Activated CD4-positive, alpha-beta T cell treated with anti-CD3 and anti-CD28 coated beads, Interleukin-2, amount 10 ng/mL, durations not matched to agents 7 days and 5 days (primary cell): ENCODE measurements around the gene FOLR3. TPM values are rescaled to one million over a fixed set of nuclear protein-coding genes. Genes with fewer than 3 reads are reported as not detected.
"Not testable (repeated sequence)": the region's sequence is repeated elsewhere in the genome, so short reads cannot be mapped to it uniquely, and the experiment has no call there.

ENCODE experiments used
- CTCF ChIA-PET: fragments of 350-600 bp; sonication (Branson Sonifier 250); formaldehyde crosslinking; loops from one replicate; lab custom pipeline; 2021; ENCODE audit warnings: antibody characterized with exemption; lab: Charles Lee
- POLR2A ChIA-PET: fragments of 350-600 bp; sonication (Branson Sonifier 250); formaldehyde crosslinking; loops from one replicate; lab custom pipeline; 2021; ENCODE audit warnings: antibody characterized with exemption; lab: Charles Lee
- DNase-seq: peaks from one replicate; pipeline ENCODE4 v3.0.0-alpha.2; 2020
- H3K27ac Mint-ChIP-seq: one replicate; pipeline ENCODE4 v1.8.0; 2021; ENCODE audit warnings: mild to moderate bottlenecking, moderate library complexity, mixed read lengths
- H3K27me3 Mint-ChIP-seq: one replicate; pipeline ENCODE4 v1.8.0; 2021; ENCODE audit warnings: mixed read lengths
- H3K36me3 Mint-ChIP-seq: one replicate; pipeline ENCODE4 v1.8.0; 2021; ENCODE audit warnings: low read depth, mixed read lengths
- H3K4me1 Mint-ChIP-seq: one replicate; pipeline ENCODE4 v1.8.0; 2021; ENCODE audit warnings: mixed read lengths
- H3K4me3 Mint-ChIP-seq: one replicate; pipeline ENCODE4 v1.8.0; 2021; ENCODE audit warnings: mild to moderate bottlenecking, moderate library complexity, mixed read lengths
- H3K9me3 Mint-ChIP-seq: one replicate; pipeline ENCODE4 v1.8.0; 2021; ENCODE audit warnings: mixed read lengths
- total RNA-seq, 2 experiments: library from RNA; stranded (reverse); gene quantifications; one replicate each; pipeline ENCODE4 v1.2.3, GENCODE V29; 2021

Gene FOLR3
- total RNA-seq, 2 experiments from 2014 or later, result not detected

DNA sequence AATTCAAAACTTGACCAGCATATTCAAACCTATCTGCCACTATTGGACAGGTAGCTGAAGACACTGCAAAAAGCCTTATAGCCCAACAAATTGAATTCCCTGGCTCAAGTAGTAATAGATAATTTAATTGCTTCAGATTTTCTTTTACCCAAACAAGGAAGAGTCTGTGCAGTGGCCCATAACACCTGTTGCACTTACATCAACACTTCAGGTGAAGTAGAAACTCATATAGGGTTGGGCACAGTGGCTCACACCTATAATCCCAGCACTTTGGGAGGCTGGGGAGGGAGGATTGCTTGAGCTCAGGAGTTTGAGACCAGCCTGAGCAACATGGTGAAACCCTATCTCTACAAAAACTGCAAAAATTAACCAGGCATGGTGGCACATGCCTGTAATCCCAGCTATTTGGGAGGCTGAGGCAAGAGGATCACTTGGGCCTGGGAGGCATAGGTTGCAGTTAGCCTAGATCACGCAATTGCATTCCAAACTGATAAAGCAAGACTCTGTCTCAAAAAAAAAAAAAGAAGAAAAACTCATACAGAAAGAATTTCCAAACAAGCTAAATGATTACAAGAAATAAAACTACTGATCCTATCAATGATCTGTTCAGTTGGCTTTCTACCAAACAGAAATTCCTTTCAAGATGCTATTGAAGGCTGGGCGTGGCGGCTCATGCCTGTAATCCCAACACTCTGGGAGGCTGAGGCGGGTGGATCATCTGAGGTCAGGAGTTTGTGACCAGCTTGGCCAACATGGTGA, 9.5 kb downstream of the FOLR3 start:
- CTCF ChIA-PET, result interaction anchor here (0.6 to 2.4 kb wide), 18 partner anchors 9 to 393 kb away, joined by 3 to 11 read pairs (median 4); partner anchors contain the start of genes ANAPC15 and XNDC1N
- no peak for DNase-seq
- Mint-ChIP-seq H3K9me3 (no peaks in the 10 kb centered on the region), H3K4me3 (no peak overlapping the region), H3K27me3 (peaks cover 4% of the 10 kb centered on the region), H3K27ac (no peak overlapping the region), H3K4me1 (peaks cover 22% of the 10 kb centered on the region), H3K36me3 (no peaks in the 10 kb centered on the region)
- POLR2A ChIA-PET, result interaction anchor here (0.7 kb wide), 1 partner anchor 37 kb away, joined by 9 read pairs; no protein-coding TSS in a partner anchor

DNA sequence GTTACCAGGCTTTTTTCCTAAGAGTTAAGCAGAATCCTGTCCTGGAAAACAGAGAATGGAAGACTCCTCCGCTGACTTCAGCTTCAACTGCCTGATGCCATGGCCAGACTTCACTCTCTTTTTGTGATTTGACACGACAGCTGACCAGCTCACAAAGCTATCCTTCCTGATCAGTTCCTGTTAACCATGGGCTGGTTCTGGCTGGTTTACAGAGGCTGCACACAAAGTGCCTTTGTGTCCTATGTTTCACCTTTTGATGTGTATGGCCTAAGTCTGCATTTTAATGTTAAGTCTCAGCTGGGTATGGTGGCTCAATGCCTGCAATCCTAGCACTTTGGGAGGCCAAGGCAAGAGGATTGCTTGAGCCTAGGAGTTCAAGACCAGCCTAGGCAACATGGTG, 11.1 kb downstream of the FOLR3 start:
- peaks cover 4% of the 10 kb centered on the region for H3K27me3 Mint-ChIP-seq
- H3K36me3 Mint-ChIP-seq, result no peaks in the 10 kb centered on the region
- CTCF ChIA-PET, result interaction anchor here (1.4 kb wide), 1 partner anchor 122 kb away, joined by 3 read pairs; no protein-coding TSS in a partner anchor
- no peaks in the 10 kb centered on the region for H3K9me3 Mint-ChIP-seq
- DNase-seq, result no peak
- H3K27ac Mint-ChIP-seq, result no peak overlapping the region
- no peak overlapping the region for H3K4me3 Mint-ChIP-seq
- POLR2A ChIA-PET, result no interaction called here
- H3K4me1 Mint-ChIP-seq, result peaks cover 11% of the 10 kb centered on the region

DNA sequence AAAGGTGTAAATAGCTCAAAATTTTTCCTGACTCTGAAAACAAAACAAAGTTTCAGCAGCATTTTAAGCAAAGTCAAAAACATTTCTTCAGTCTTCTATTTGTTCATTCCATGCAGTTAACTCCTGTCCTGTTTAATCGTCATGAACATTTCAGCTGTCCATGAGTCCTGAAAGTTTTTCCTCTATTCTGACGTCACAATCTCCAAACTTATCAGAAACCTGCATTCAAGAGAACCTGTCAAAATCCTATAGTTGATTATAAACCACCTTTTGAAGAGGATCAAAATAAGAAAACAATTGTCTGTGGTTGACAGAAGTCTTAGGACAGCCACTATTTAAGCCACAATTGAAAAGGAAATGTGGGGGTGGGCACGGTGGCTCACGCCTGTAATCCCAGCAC, 15.4 kb downstream of the FOLR3 start:
- no peak overlapping the region for H3K27ac Mint-ChIP-seq
- H3K4me3 Mint-ChIP-seq, result no peak overlapping the region
- no peaks in the 10 kb centered on the region for H3K4me1 Mint-ChIP-seq
- CTCF ChIA-PET, result interaction anchor here (0.9 kb wide), 1 partner anchor 126 kb away, joined by 3 read pairs; no protein-coding TSS in a partner anchor
- no peaks in the 10 kb centered on the region for H3K9me3 Mint-ChIP-seq
- H3K27me3 Mint-ChIP-seq, result peaks cover 8% of the 10 kb centered on the region
- no peak for DNase-seq
- H3K36me3 Mint-ChIP-seq, result no peaks in the 10 kb centered on the region
- POLR2A ChIA-PET, result no interaction called here

DNA sequence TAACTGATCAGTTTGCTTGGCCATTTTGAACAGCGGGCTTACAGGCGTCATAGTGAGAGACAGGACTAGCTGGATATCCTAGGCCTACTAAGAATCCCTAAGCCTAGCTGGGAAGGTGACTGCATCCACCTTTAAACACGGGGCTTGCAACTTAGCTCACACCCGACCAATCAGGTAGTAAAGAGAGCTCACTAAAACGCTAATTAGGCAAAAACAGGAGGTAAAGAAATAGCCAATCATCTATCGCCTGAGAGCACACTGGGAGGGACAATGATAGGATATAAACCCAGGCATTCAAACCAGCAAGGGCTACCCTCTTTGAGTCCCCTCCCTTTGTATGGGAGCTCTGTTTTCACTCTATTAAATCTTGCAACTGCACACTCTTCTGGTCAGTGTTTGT, 18.3 kb downstream of the FOLR3 start:
- H3K27me3 Mint-ChIP-seq, H3K27ac Mint-ChIP-seq, POLR2A ChIA-PET, H3K36me3 Mint-ChIP-seq, H3K4me1 Mint-ChIP-seq, DNase-seq, H3K4me3 Mint-ChIP-seq, H3K9me3 Mint-ChIP-seq: not testable (repeated sequence)
- CTCF ChIA-PET, result interaction anchor here (0.6 to 1.7 kb wide), 5 partner anchors 9 to 281 kb away, joined by 3 to 7 read pairs (median 4); no protein-coding TSS in a partner anchor

DNA sequence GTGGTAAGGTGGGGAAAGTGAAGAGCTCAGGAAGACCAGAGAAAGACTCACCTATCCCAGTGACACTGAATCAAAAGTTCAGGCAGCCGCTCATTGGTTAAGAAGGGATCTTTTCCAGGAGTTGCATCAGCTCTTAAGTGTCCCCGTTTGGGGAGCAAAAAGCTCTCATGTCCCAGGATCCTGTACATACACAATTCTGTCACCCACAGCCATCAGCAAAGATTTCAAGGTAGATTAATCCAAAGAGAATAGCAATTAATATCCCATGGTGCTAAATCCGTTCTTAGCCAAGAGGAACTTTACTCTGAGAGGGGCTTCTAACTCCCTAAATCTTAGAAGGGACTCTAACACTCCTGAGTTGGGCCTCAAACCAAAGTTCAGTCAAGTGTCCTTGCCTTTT, 19.3 kb downstream of the FOLR3 start:
- Mint-ChIP-seq H3K4me3 (no peak overlapping the region), H3K4me1 (no peaks in the 10 kb centered on the region), H3K9me3 (no peaks in the 10 kb centered on the region), H3K27me3 (peaks cover 12% of the 10 kb centered on the region), H3K27ac (no peak overlapping the region), H3K36me3 (no peaks in the 10 kb centered on the region)
- ChIA-PET POLR2A (no interaction called here), CTCF (interaction anchor here (0.6 to 1.7 kb wide), 2 partner anchors 11 to 88 kb away, joined by 3 to 6 read pairs; no protein-coding TSS in a partner anchor)
- DNase-seq, result no peak

DNA sequence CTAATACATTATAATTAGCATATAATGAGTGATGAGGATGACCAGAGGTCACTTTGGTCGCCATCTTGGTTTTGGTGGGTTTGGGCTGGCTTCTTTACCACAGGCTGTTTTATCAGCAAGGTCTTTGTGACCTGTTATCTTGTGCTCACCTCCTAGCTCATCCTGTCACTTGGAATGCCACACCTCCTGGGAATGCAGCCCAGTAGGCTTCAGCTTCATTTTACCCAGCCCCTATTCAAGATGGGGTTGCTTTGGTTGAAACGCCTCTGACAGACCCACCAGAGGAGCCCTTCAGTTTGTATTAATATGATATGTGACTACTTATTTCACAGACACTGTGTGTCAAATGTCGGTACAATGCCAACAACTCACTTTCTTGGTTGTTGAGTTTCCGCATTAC, 20.2 kb downstream of the FOLR3 start:
- Mint-ChIP-seq H3K27ac (no peak overlapping the region), H3K36me3 (no peaks in the 10 kb centered on the region), H3K4me1 (no peaks in the 10 kb centered on the region), H3K9me3 (no peaks in the 10 kb centered on the region), H3K4me3 (no peak overlapping the region), H3K27me3 (peaks cover 17% of the 10 kb centered on the region)
- ChIA-PET CTCF (interaction anchor here (1.2 kb wide), 1 partner anchor 116 kb away, joined by 3 read pairs; no protein-coding TSS in a partner anchor), POLR2A (no interaction called here)
- DNase-seq, result no peak

DNA sequence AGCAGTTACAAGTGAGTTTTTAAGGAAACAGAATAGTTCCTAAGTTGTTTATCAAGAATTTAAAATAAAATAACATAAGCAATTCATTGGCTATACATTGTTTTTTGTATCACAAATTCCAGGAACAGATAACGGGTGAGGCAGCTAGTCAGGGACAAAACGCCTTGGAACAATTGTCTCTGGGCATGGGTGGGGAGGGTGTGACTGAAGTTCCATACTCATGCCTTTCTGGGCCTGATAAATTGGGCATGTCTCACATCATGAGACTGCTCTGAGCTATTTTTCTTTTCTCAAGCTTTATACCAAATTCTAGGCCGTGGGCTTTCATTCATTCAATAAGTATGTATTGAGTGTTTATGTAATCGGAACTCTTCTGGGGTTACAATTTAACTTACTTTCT, 21.6 kb downstream of the FOLR3 start:
- CTCF ChIA-PET, result interaction anchor here (0.6 to 1.6 kb wide), 3 partner anchors 54 to 1265 kb away, joined by 3 read pairs; no protein-coding TSS in a partner anchor
- Mint-ChIP-seq H3K9me3 (no peaks in the 10 kb centered on the region), H3K4me1 (no peaks in the 10 kb centered on the region), H3K27me3 (peaks cover 20% of the 10 kb centered on the region), H3K36me3 (no peaks in the 10 kb centered on the region), H3K27ac (no peak overlapping the region), H3K4me3 (no peak overlapping the region)
- POLR2A ChIA-PET, result no interaction called here
- DNase-seq, result no peak

DNA sequence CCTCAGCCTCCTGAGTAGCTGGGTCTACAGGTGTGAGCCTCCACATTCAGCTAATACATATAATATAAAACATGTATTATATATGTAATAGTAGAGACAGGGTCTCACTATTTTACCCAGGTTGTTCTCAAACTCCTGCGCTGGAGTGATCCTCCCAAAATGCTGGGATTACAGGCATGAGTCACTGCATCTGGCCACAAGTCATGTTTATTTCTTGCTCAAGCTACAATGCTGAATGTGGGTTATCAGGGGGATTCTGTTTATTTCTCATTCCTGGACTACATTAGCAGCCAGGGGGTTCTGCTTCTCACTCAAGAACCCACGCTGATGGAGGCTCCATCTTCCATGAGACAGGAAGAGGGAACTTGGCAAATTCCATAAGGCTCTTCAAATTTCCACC, 24.8 kb downstream of the FOLR3 start:
- H3K27me3 Mint-ChIP-seq, result peaks cover 27% of the 10 kb centered on the region
- no peaks in the 10 kb centered on the region for H3K9me3 Mint-ChIP-seq
- ChIA-PET CTCF (interaction anchor here (0.9 kb wide), 1 partner anchor 135 kb away, joined by 3 read pairs; no protein-coding TSS in a partner anchor), POLR2A (no interaction called here)
- no peaks in the 10 kb centered on the region for H3K4me1 Mint-ChIP-seq
- H3K4me3 Mint-ChIP-seq, result no peak overlapping the region
- no peak for DNase-seq
- no peaks in the 10 kb centered on the region for H3K36me3 Mint-ChIP-seq
- no peak overlapping the region for H3K27ac Mint-ChIP-seq

DNA sequence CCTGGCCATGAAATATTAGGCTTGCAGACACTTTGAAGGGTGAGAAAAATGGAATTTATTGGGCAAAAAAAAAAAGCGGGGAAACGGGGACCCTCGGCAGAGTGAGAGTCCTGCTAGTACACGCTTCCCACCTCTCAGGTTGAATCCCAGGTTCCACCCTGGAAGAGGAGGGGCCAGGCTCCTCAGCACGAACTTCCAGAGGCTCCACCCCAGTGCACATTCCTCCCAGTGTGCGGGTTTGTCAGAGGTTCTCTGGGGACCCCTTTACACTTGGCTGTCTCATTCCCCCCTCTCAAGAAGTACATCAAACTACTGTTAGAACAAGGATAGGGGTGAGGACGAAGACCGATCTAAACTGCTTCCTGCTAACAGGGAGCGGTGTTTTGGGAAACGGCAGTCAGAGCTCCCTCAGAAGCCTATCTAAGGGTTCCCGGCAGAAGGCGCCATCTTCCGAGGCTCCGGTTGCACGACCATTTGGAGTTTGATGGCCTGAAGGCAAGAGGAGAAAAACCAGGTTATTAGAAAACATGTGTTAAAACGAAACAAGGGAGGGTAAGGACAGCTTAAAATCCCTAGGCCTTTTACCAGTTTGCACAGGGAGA, 27.5 kb downstream of the FOLR3 start:
- ChIA-PET CTCF (no interaction called here), POLR2A (no interaction called here)
- H3K4me1 Mint-ChIP-seq, result no peaks in the 10 kb centered on the region
- H3K27ac Mint-ChIP-seq, result no peak overlapping the region
- no peaks in the 10 kb centered on the region for H3K9me3 Mint-ChIP-seq
- no peaks in the 10 kb centered on the region for H3K36me3 Mint-ChIP-seq
- no peak for DNase-seq
- peaks cover 28% of the 10 kb centered on the region for H3K27me3 Mint-ChIP-seq
- no peak overlapping the region for H3K4me3 Mint-ChIP-seq

DNA sequence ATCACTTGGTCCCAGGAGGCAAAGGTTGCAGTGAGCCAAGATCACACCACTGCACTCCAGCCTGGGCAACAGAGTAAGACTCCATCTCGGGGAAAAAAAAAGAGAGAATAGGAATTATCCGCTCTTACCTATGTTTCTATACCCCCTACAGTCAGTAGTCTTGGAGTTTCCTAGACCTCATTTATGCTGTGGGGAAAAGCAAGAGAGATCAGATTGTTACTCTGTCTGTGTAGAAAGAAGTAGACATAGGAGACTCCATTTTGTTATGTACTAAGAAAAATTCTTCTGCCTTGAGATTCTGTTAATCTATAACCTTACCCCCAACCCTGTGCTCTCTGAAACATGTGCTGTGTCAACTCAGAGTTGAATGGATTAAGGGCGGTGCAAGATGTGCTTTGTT, 28.7 kb downstream of the FOLR3 start:
- H3K36me3 Mint-ChIP-seq, CTCF ChIA-PET, POLR2A ChIA-PET, H3K27ac Mint-ChIP-seq, DNase-seq, H3K4me1 Mint-ChIP-seq, H3K9me3 Mint-ChIP-seq, H3K4me3 Mint-ChIP-seq: not testable (repeated sequence)
- peaks cover 26% of the 10 kb centered on the region for H3K27me3 Mint-ChIP-seq

DNA sequence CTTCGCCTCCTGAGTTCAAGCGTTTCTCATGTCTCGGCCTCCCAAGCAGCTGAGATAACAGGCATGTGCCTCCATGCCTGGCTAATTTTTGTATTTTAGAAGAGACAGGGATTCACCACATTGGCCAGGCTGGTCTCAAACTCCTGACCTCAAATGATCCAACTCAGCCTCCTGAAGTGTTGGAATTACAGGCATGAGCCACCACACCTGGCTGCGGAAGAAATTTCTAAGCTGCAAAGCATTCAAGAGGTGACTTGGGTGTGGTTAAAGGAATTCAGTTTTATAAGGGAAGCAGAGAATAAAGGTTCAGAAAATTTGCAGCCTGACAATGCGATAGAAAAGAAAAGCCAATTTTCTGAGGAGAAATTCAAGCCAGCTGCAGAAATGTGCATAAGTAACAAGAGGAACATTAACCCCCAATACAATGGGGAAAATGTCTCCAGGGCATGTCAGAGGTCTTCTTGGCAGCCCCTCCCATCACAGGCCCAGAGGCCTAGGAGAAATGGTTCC, 33.6 kb downstream of the FOLR3 start:
- DNase-seq, H3K36me3 Mint-ChIP-seq, H3K27ac Mint-ChIP-seq, H3K4me3 Mint-ChIP-seq, POLR2A ChIA-PET, H3K9me3 Mint-ChIP-seq, H3K4me1 Mint-ChIP-seq, H3K27me3 Mint-ChIP-seq: not testable (repeated sequence)
- CTCF ChIA-PET, result interaction anchor here (0.6 kb wide), 1 partner anchor 239 kb away, joined by 3 read pairs; no protein-coding TSS in a partner anchor

DNA sequence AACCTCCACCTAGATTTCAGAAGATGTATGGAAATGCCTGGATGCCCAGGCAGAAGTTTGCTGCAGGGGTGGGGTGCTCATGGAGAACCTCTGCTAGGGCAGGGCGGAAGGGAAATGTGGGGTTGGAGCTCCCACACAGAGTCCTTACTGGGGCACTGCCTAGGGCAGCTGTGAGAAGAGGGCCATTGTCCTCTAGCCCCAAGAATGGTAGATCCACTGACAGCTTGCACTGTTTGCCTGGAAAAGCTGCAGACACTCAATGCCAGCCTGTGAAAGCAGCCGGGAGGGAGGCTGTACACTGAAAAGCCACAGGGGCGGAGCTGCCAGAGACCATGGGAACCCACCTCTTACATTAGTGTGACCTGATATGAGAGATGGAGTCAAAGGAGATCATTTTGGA, 34.2 kb downstream of the FOLR3 start:
- H3K4me3 Mint-ChIP-seq, H3K9me3 Mint-ChIP-seq, H3K36me3 Mint-ChIP-seq, DNase-seq, H3K27ac Mint-ChIP-seq, H3K4me1 Mint-ChIP-seq, H3K27me3 Mint-ChIP-seq, POLR2A ChIA-PET: not testable (repeated sequence)
- CTCF ChIA-PET, result interaction anchor here (0.6 to 1.3 kb wide), 4 partner anchors 26 to 261 kb away, joined by 3 to 4 read pairs (median 3); no protein-coding TSS in a partner anchor

DNA sequence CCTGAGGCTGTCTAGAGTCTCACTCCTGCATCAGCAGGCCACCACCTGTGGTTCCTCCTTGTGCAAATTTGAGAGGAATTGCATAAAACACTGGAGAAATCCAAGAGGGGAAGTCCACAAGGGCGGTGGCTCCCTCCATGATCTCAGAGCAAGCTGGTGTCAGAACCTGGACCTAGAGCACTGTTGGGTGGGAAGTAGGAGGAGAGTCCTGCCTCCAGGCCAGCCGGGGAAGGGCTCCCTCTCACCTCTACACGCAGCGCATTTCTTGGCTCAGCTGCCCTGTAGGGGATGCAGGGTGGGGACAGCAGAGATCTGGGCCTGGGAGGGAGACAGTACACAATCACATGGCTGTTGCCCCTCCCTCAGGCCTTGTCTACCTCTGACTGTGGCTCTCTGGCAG, 36.5 kb downstream of the FOLR3 start:
- H3K9me3 Mint-ChIP-seq, POLR2A ChIA-PET, H3K4me1 Mint-ChIP-seq, H3K27me3 Mint-ChIP-seq, H3K36me3 Mint-ChIP-seq, H3K27ac Mint-ChIP-seq, H3K4me3 Mint-ChIP-seq, CTCF ChIA-PET, DNase-seq: not testable (repeated sequence)
